ENCODE results near the gene MEI1. TPM values are rescaled to one million over a fixed set of nuclear protein-coding genes. Genes with fewer than 3 reads are reported as not detected.

Gene MEI1
- polyA plus RNA-seq, 1 donor from 2014 or later, result not detected

GRCh38 chr22:41772198-41772597 is 72.9 kb downstream of the MEI1 start:
- Histone ChIP-seq H3K27ac (ENCODE audit: low read length) (no peak overlapping the region), H3K9ac (ENCODE audit: low read length) (no peak overlapping the region), H3K27me3 (ENCODE audit: insufficient read depth, low read depth, low read length) (no peaks in the 10 kb centered on the region), H3K4me2 (ENCODE audit: low read length) (no peak overlapping the region), H4K20me1 (ENCODE audit: insufficient read depth) (no peaks in the 10 kb centered on the region), H3F3A (ENCODE audit: insufficient read depth, low read length, poor library complexity, severe bottlenecking) (no peaks in the 10 kb centered on the region), H3K4me3 (ENCODE audit: low read length) (no peak overlapping the region), H3K36me3 (ENCODE audit: insufficient read depth, low read length) (no peaks in the 10 kb centered on the region), H3K9me3 (ENCODE audit: low read length) (no peaks in the 10 kb centered on the region), H2AFZ (ENCODE audit: low read depth, low read length) (no peak overlapping the region), H3K79me2 (replicated peaks; ENCODE audit: insufficient read depth, low read length) (no peaks in the 10 kb centered on the region), H3K9me2 (ENCODE audit: insufficient read depth, low read length) (no peaks in the 10 kb centered on the region)
- TF ChIP-seq EP300 (conservative IDR thresholded peaks at IDR 0.05; ENCODE audit: poor library complexity, severe bottlenecking), result no peak
- TF ChIP-seq EZH2 (IDR thresholded peaks at IDR 0.05; ENCODE audit: borderline replicate concordance, insufficient read depth, low read length, poor library complexity, severe bottlenecking), result no peak
- TF ChIP-seq MXI1 (conservative IDR thresholded peaks at IDR 0.05; ENCODE audit: poor library complexity, severe bottlenecking), result no peak
- TF ChIP-seq CTCF (IDR thresholded peaks at IDR 0.05; ENCODE audit: poor library complexity, severe bottlenecking), result no peak
- no peak for TF ChIP-seq SMC3 (conservative IDR thresholded peaks at IDR 0.05; ENCODE audit: poor library complexity)
- no peak for TF ChIP-seq RAD21 (conservative IDR thresholded peaks at IDR 0.05)
- TF ChIP-seq TAF1 (IDR thresholded peaks at IDR 0.05; ENCODE audit: low read depth), result no peak
- no peak for TF ChIP-seq REST (IDR thresholded peaks at IDR 0.05; ENCODE audit: borderline replicate concordance)
- TF ChIP-seq POLR2AphosphoS5 (IDR thresholded peaks at IDR 0.05), result no peak

GRCh38 chr22:41772645-41773044 is 73.3 kb downstream of the MEI1 start:
- no peaks in the 10 kb centered on the region for H3K9me2 ChIP-seq (ENCODE audit: insufficient read depth, low read length)
- no peaks in the 10 kb centered on the region for H3K79me2 ChIP-seq (replicated peaks; ENCODE audit: insufficient read depth, low read length)
- H3F3A ChIP-seq (ENCODE audit: insufficient read depth, low read length, poor library complexity, severe bottlenecking), result no peaks in the 10 kb centered on the region
- H3K4me2 ChIP-seq (ENCODE audit: low read length), result no peak overlapping the region
- H3K9ac ChIP-seq (ENCODE audit: low read length), result no peak overlapping the region
- no peaks in the 10 kb centered on the region for H4K20me1 ChIP-seq (ENCODE audit: insufficient read depth)
- H2AFZ ChIP-seq (ENCODE audit: low read depth, low read length), result no peak overlapping the region
- no peak overlapping the region for H3K27ac ChIP-seq (ENCODE audit: low read length)
- H3K9me3 ChIP-seq (ENCODE audit: low read length), result no peaks in the 10 kb centered on the region
- H3K36me3 ChIP-seq (ENCODE audit: insufficient read depth, low read length), result no peaks in the 10 kb centered on the region
- TF ChIP-seq TAF1 (IDR thresholded peaks at IDR 0.05; ENCODE audit: low read depth), result no peak
- TF ChIP-seq CTCF (IDR thresholded peaks at IDR 0.05; ENCODE audit: poor library complexity, severe bottlenecking), result no peak
- TF ChIP-seq EP300 (conservative IDR thresholded peaks at IDR 0.05; ENCODE audit: poor library complexity, severe bottlenecking), result no peak
- no peak for TF ChIP-seq RAD21 (conservative IDR thresholded peaks at IDR 0.05)
- no peak for TF ChIP-seq SMC3 (conservative IDR thresholded peaks at IDR 0.05; ENCODE audit: poor library complexity)
- TF ChIP-seq REST (IDR thresholded peaks at IDR 0.05; ENCODE audit: borderline replicate concordance), result no peak
- no peak for TF ChIP-seq POLR2AphosphoS5 (IDR thresholded peaks at IDR 0.05)
- H3K27me3 ChIP-seq (ENCODE audit: insufficient read depth, low read depth, low read length), result no peaks in the 10 kb centered on the region
- H3K4me3 ChIP-seq (ENCODE audit: low read length), result no peak overlapping the region
